Transverse colon (tissue), 4 donors: ENCODE measurements around the gene GARIN5B. TPM values are rescaled to one million over a fixed set of nuclear protein-coding genes. Genes with fewer than 3 reads are reported as not detected.

Experiments
- DNase-seq: peaks from one replicate; pipeline ENCODE4 v3.0.0-alpha.2; 2019
- H3K27ac ChIP-seq, 4 donors: fragments of 200-600 bp; sonication (generic); 2 replicates each; pipeline ENCODE4 v1.5.1; 2016 to 2018; ENCODE audit warnings: inconsistent platforms in 4 of 4
- H3K27me3 ChIP-seq: fragments of 200-600 bp; sonication (generic); 2 replicates; pipeline ENCODE4 v1.5.1; 2017; ENCODE audit warnings: inconsistent platforms
- H3K36me3 ChIP-seq, 4 donors: fragments of 200-600 bp; sonication (generic); 2 replicates each; pipeline ENCODE4 v1.5.1; 2017 to 2019; ENCODE audit warnings: inconsistent platforms in 4 of 4
- H3K4me1 ChIP-seq, 4 donors: fragments of 200-600 bp; sonication (generic); 2 replicates each; pipeline ENCODE4 v1.5.1; 2017 to 2020; ENCODE audit warnings: inconsistent platforms in 4 of 4
- H3K4me3 ChIP-seq, 4 donors: fragments of 200-600 bp; sonication (generic); 1 replicate in 1 of 4; 2 replicates in 3 of 4; pipeline versions ENCODE4 v1.5.1 to v1.6.1; 2017 to 2019; ENCODE audit warnings: inconsistent platforms in 4 of 4
- H3K9me3 ChIP-seq, 2 donors: fragments of 200-600 bp; sonication (generic); 2 replicates each; pipeline ENCODE4 v1.5.1; 2017 to 2019; ENCODE audit warnings: inconsistent platforms in 2 of 2
- EP300 ChIP-seq: sonication (generic); formaldehyde crosslinking; IDR thresholded peaks from one replicate; pipeline ENCODE4 v1.6.1; 2017; ENCODE audit warnings: antibody characterized with exemption, low read depth
- POLR2A ChIP-seq: fragments of 450-650 bp; IDR thresholded peaks from one replicate; pipeline ENCODE4 v1.6.1; 2016; ENCODE audit warnings: antibody characterized with exemption, mild to moderate bottlenecking, moderate library complexity
- POLR2AphosphoS5 ChIP-seq, 3 donors: sonication (generic); formaldehyde crosslinking; IDR thresholded peaks; one replicate each; pipeline ENCODE4 v1.6.1; 2016; ENCODE audit warnings: antibody characterized with exemption in 3 of 3
- WGBS, 2 donors: methylation state at CpG; one replicate each; pipeline ENCODE4 v1.1.5; 2018; ENCODE audit warnings: low coverage in 1 of 2; 5-methylcytosine and 5-hydroxymethylcytosine counted together
- in situ Hi-C, 4 donors: fragments of 200-750 bp; cut with MboI; loops; one replicate each; pipeline versions ENCODE4 v1.15.0 to v1.15.1; 2017; ENCODE audit warnings: low sequenced_read_pairs in 3 of 4, low pct_ligation_motif_present in 1 of 4, low pct_unique_long_range_greater_than_20kb in 1 of 4
- intact Hi-C: fragments of 100-400 bp; cut with DNase I; formaldehyde crosslinking; loops from one replicate; pipeline ENCODE4 v1.15.1; 2023; ENCODE audit warnings: low total_unique reads
- total RNA-seq, 4 donors: library from RNA; depleted of rRNA; stranded (reverse); fragments of >200 nt; gene quantifications; one replicate each; pipeline ENCODE4 v1.1.0, GENCODE V29; 2016
- TF ChIP-seq, protein P1 (sequence below), 5 experiments: fragments of 200-600 bp in 3 of 5; fragments of 450-650 bp in 2 of 5; sonication (generic) in 3 of 5; IDR thresholded peaks; 1 replicate in 2 of 5; 2 replicates in 3 of 5; pipeline ENCODE4 v1.5.1; 2016 to 2017; ENCODE audit warnings: antibody characterized with exemption in 5 of 5, inconsistent platforms in 3 of 5, mild to moderate bottlenecking in 2 of 5, moderate library complexity in 1 of 5

GARIN5B gene
- total RNA-seq, 4 donors from 2014 or later, result not detected

DNA sequence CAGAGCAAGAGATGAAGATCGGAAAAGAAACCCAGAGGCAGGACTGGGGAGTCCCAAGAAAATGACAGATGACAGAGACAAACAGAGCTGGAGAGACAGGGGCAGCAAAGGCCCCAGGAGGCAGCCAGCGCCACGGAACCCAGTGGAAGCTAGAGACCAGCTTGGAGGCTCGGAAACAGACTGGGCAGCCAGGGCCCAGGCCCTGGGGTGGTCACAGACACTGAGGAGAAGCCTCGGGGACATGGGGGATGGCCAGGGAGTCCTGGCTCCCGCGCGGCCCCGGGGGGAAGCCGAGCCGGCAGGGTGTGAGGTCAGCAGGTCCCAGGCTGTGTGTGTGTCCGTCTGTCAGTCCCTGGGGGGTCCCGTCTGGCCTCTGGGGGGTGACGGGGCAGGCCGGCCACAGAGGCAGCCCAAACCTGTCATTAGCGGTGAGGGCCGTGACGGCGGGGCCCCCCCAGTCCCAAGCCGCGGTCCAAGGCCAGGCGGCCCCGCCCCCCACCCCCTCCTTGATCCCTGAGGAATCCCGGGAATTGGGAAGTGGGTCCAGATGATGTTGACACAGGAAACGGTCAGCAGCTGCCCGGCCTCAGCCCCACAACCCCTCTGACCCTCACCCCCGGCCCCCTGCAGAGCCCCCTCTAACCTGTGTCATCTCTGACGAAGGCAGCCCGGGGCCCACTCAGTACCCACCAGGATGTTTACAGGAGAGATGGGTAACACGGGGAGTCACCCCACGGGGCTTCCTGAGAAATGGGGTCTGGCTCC is 11.1 kb upstream of the GARIN5B start:
- H3K27me3 ChIP-seq, result peaks cover 74% of the 10 kb centered on the region
- in situ Hi-C loops, result no loop called here
- DNase-seq, result no peak
- no peaks in the 10 kb centered on the region for H3K9me3 ChIP-seq
- H3K27ac ChIP-seq, result peak overlapping the region in 1 of 4 donors; percentile 31
- WGBS, 2 donors, result 8 to 26% methylated on average over 5 to 29 of the region's 31 CpGs
- intact Hi-C loops, result loop anchor here (1.0 kb wide), 1 partner anchor 145 kb away; no protein-coding TSS in a partner anchor
- H3K4me3 ChIP-seq, result no peak overlapping the region
- no peaks in the 10 kb centered on the region for H3K36me3 ChIP-seq
- peaks cover 2 to 29% (median 16%) of the 10 kb centered on the region in 4 donors for H3K4me1 ChIP-seq
- TF ChIP-seq, protein P1, sequence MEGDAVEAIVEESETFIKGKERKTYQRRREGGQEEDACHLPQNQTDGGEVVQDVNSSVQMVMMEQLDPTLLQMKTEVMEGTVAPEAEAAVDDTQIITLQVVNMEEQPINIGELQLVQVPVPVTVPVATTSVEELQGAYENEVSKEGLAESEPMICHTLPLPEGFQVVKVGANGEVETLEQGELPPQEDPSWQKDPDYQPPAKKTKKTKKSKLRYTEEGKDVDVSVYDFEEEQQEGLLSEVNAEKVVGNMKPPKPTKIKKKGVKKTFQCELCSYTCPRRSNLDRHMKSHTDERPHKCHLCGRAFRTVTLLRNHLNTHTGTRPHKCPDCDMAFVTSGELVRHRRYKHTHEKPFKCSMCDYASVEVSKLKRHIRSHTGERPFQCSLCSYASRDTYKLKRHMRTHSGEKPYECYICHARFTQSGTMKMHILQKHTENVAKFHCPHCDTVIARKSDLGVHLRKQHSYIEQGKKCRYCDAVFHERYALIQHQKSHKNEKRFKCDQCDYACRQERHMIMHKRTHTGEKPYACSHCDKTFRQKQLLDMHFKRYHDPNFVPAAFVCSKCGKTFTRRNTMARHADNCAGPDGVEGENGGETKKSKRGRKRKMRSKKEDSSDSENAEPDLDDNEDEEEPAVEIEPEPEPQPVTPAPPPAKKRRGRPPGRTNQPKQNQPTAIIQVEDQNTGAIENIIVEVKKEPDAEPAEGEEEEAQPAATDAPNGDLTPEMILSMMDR (IDR thresholded peaks at IDR 0.05), result no peak

DNA sequence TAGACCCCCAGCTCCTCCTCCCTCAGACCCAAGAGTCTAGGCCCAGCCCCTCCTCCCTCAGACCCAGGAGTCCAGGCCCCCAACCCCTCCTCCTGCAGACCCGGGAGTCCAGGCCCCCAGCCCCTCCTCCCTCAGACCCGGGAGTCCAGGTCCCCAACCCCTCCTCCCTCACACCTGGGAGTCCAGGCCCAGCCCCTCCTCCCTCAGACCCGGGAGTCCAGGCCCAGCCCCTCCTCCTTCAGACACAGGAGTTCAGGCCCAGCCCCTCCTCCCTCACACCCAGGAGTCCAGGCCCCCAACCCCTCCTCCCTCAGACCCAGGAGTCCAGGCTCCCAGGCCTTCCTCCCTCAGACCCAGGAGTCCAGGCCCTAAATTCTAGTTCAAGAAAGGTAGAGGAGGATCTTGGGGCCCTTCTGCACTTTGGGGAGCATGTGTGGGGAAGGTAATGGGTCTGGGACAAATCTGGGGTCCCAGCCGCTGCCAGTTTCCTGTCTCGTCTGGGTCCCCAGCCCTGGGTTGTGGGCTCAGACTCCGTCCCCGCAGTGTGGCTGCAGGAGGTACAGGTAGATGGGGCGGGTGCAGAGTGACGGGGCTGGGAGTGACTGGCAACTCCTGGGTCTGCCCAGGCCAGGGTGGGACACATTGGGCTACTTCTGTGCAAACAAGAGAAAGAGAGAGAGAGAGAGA is 10.4 kb upstream of the GARIN5B start:
- intact Hi-C loops, result loop anchor here (1.0 kb wide), 1 partner anchor 144 kb away; no protein-coding TSS in a partner anchor
- WGBS, 2 donors, result 34% methylated on average over 9 of the region's 9 CpGs; no CpG with 5 or more reads in 1 of the 2 donors
- H3K27me3 ChIP-seq, result peaks cover 81% of the 10 kb centered on the region

DNA sequence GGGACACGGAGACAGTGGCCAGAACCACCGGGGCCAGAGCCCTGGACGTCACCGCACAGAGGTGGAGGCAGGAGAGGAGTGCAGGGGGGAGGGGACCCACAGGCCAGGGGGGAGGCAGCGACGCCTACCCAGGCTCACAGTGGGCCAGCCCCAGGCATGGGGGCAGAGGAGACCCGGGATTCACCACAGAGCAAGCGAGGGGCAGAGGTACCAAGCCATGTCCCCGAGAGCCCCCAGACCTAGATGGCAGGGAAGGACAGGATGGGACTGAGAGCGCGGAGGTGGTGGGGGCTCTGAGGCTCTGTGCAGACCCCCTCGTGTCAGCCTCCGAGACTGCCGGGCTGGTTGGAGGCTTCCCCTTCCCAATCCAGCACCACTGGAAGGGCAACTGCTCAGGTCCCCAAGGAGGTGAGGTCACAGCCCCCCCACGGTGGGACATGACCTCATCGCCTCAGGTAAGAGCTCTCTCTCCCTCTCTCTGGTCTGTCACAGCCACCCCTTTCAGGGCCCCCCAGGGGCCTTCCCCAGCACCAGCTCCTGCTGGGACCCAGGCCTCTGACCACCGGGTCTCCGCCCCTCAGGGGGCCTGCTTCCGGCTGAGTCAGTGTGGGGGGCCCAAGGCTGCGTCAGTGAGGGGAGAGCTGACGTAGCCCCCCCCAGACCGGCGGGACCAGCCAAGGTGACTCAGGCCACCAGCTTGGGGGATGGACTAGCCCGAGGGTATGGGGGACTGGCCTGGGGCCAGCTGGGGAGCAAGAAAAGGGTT is 9.4 kb upstream of the GARIN5B start:
- Histone ChIP-seq H3K4me1 (peaks cover 3 to 34% (median 20%) of the 10 kb centered on the region in 4 donors), H3K4me3 (no peak overlapping the region), H3K27ac (no peak overlapping the region), H3K36me3 (no peaks in the 10 kb centered on the region), H3K27me3 (peaks cover 90% of the 10 kb centered on the region), H3K9me3 (no peaks in the 10 kb centered on the region)
- in situ Hi-C loops (no loop called here), intact Hi-C loops (loop anchor here (1.0 kb wide), 1 partner anchor 143 kb away; no protein-coding TSS in a partner anchor)
- WGBS, 2 donors, result 30 to 37% methylated on average over 4 to 24 of the region's 24 CpGs
- TF ChIP-seq POLR2A (no peak), EP300 (no peak), POLR2AphosphoS5 (IDR thresholded peaks at IDR 0.05) (no peak)
- TF ChIP-seq, protein P1 (IDR thresholded peaks at IDR 0.05), result no peak
- no peak for DNase-seq

More for the DNA sequence above, 10.4 kb upstream of the GARIN5B start:
- Histone ChIP-seq H3K36me3 (no peaks in the 10 kb centered on the region), H3K4me1 (peaks cover 3 to 34% (median 20%) of the 10 kb centered on the region in 4 donors), H3K27ac (peak overlapping the region in 1 of 4 donors; percentile 31), H3K9me3 (no peaks in the 10 kb centered on the region), H3K4me3 (no peak overlapping the region)
- in situ Hi-C loops, result no loop called here
- no peak for TF ChIP-seq POLR2A
- TF ChIP-seq POLR2AphosphoS5 (IDR thresholded peaks at IDR 0.05), result no peak
- TF ChIP-seq EP300, result no peak
- TF ChIP-seq, protein P1 (IDR thresholded peaks at IDR 0.05), result no peak
- no peak for DNase-seq
